Nephron (organoid): ENCODE measurements around the gene HIVEP2.

ENCODE experiments used
- H3K27ac Mint-ChIP-seq, 3 experiments: 2 replicates each; pipeline ENCODE4 v1.8.0; 2020; ENCODE audit warnings: mixed read lengths in 3 of 3, mild to moderate bottlenecking in 2 of 3, moderate library complexity in 1 of 3
- H3K27me3 Mint-ChIP-seq: 2 replicates; pipeline ENCODE4 v1.8.0; 2021; ENCODE audit warnings: low read depth, mild to moderate bottlenecking, moderate library complexity, mixed read lengths
- H3K36me3 Mint-ChIP-seq: 2 replicates; pipeline ENCODE4 v1.8.0; 2020; ENCODE audit warnings: low read depth, mixed read lengths
- H3K4me1 Mint-ChIP-seq: 2 replicates; pipeline ENCODE4 v1.8.0; 2020; ENCODE audit warnings: mixed read lengths
- H3K4me3 Mint-ChIP-seq, 3 experiments: 2 replicates each; pipeline ENCODE4 v1.8.0; 2020; ENCODE audit warnings: mild to moderate bottlenecking in 3 of 3, mixed read lengths in 3 of 3, moderate library complexity in 2 of 3
- H3K9me3 Mint-ChIP-seq: 2 replicates; pipeline ENCODE4 v1.8.0; 2020; ENCODE audit warnings: mixed read lengths
- TF ChIP-seq, protein P1 (sequence below), 3 experiments: fragments of 200-600 bp; sonication (generic); IDR thresholded peaks; one replicate each; pipeline ENCODE4 v1.5.0; 2021; ENCODE audit warnings: antibody characterized with exemption in 3 of 3; ENCODE audit not compliant: unreplicated experiment in 3 of 3

HIVEP2 gene

DNA sequence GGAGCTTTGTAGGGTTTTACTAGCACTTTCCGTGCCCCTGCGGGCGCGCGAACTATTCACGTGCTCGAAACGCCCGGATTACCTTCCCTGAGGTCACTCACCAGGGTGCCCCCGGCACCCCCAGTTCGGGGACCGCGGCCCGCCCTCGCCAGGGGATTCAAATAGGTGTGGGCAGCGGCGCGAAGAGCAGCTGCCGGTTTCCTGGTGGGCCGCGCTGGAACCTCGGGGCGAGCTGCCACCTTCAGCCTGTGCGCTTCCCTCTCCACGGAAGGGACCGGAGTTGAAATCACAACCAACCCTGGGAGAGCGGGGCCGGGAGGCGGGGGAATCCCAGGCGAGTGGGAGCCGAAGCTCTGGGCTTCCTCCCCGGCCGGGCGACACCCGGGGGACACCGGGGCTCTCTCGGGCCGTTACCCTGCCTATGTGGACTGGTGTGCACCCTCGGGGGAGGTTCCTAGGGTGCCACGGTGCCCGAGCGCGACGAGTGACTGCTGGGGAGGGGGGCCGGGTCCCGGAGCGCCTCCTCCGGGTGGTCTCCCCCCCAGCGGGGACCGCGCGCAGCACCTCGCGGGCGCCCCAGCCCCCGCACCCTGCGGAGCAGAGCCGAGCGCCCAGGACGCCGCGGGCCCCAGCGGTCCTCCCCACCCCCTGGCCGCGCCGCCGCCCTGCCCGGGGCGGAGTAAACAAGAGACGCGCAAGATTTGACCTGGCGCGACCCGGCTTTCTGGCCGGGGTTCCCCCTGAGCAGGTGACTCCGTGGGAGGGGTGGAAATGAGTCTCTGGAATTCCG lies 2.1 kb upstream of the HIVEP2 start:
- Mint-ChIP-seq H3K4me3 (peak overlapping the region; percentile 94 to 98 (median 97)), H3K27me3 (peaks cover 9% of the 10 kb centered on the region), H3K4me1 (peaks cover 29% of the 10 kb centered on the region), H3K36me3 (no peaks in the 10 kb centered on the region), H3K27ac (peak overlapping the region; percentile 93 to 97 (median 97)), H3K9me3 (no peaks in the 10 kb centered on the region)
- TF ChIP-seq, protein P1, sequence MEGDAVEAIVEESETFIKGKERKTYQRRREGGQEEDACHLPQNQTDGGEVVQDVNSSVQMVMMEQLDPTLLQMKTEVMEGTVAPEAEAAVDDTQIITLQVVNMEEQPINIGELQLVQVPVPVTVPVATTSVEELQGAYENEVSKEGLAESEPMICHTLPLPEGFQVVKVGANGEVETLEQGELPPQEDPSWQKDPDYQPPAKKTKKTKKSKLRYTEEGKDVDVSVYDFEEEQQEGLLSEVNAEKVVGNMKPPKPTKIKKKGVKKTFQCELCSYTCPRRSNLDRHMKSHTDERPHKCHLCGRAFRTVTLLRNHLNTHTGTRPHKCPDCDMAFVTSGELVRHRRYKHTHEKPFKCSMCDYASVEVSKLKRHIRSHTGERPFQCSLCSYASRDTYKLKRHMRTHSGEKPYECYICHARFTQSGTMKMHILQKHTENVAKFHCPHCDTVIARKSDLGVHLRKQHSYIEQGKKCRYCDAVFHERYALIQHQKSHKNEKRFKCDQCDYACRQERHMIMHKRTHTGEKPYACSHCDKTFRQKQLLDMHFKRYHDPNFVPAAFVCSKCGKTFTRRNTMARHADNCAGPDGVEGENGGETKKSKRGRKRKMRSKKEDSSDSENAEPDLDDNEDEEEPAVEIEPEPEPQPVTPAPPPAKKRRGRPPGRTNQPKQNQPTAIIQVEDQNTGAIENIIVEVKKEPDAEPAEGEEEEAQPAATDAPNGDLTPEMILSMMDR (IDR thresholded peaks at IDR 0.05; ENCODE audit: unreplicated experiment in 3 of 3): no peak

DNA sequence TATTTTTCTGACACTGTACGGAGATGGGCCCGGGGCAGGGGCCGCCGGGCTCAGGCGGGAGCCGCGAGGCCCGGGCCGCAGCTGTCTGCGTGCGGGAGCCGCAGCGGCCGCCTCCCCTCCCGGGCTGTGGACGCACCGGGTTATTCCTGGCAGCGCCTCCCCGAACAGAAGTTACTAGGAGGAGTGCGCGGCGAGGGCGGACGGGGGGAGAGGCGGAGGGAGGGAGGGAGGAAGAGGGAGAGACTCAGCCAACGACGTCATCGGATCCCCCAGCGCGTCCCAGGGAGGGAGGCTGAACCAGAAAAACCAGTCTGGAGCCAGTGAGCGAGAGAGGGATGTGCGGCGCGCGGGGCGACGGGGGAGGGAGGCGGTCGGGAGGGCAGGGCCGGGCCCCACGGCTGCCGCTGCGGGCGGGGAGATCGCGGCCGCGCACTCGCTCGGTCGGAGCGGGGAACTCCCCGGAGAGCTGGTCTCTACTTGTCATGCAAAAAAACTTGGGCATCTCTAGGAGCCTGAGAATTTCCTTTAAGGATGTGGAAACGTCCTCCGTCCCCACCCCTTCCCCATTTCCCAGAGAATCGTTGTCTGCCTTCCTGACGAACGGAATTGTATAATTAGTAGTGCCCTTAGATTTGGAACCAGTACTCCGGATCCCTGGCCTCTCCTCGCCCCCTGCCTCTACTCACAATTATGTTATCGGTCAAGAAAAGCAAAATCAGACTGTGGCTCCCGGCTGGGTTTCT lies 1.4 kb upstream of the HIVEP2 start:
- Mint-ChIP-seq H3K9me3 (no peaks in the 10 kb centered on the region), H3K4me3 (peak overlapping the region; percentile 94 to 98 (median 97)), H3K4me1 (peaks cover 35% of the 10 kb centered on the region), H3K27me3 (peaks cover 6% of the 10 kb centered on the region), H3K36me3 (no peaks in the 10 kb centered on the region), H3K27ac (peak overlapping the region; percentile 93 to 97 (median 97))
- TF ChIP-seq, protein P1 (IDR thresholded peaks at IDR 0.05; ENCODE audit: unreplicated experiment in 3 of 3): no peak

DNA sequence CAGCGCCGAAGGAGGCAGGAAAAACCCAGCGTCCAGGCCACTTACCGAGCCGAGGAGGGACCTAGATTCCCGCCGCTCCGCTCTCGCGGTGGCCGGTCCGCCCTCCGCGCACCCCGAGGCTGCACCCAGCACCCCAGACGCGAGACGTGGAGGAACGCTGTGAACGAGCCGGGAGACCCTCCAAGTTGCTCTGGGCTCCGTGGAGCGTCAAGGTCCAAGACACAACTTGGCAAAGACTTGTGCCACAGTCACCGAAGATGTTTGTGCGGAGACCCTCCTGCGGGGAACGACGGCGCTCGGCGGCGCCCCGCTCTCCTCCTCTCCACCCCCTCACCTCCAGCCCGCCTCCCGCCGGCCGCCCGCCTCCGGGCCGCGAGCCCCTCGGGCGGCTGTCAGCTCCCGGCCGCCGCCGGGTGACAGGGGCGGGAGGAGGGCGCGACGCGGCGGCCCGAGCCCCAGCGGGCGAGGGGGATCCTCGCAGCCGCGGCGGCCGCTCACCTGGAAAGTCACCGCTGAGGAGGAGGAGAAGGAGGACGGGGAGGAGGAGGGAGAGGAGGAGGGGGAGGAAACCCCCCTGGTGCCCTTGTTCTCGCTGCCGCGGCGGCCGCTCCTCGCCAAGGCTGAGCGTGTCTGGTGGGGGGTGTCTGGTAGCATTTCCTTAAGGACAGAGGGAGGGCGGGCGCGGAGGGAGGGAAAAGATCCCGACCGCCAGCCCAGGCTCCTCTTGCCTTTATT lies 637 bp upstream of the HIVEP2 start:
- Mint-ChIP-seq H3K27me3 (peaks cover 6% of the 10 kb centered on the region), H3K9me3 (no peaks in the 10 kb centered on the region), H3K4me1 (peaks cover 35% of the 10 kb centered on the region), H3K4me3 (peak overlapping the region; percentile 94 to 99 (median 98)), H3K27ac (peak overlapping the region; percentile 97 to 98 (median 97)), H3K36me3 (no peaks in the 10 kb centered on the region)
- TF ChIP-seq, protein P1 (IDR thresholded peaks at IDR 0.05; ENCODE audit: unreplicated experiment in 3 of 3): no peak

DNA sequence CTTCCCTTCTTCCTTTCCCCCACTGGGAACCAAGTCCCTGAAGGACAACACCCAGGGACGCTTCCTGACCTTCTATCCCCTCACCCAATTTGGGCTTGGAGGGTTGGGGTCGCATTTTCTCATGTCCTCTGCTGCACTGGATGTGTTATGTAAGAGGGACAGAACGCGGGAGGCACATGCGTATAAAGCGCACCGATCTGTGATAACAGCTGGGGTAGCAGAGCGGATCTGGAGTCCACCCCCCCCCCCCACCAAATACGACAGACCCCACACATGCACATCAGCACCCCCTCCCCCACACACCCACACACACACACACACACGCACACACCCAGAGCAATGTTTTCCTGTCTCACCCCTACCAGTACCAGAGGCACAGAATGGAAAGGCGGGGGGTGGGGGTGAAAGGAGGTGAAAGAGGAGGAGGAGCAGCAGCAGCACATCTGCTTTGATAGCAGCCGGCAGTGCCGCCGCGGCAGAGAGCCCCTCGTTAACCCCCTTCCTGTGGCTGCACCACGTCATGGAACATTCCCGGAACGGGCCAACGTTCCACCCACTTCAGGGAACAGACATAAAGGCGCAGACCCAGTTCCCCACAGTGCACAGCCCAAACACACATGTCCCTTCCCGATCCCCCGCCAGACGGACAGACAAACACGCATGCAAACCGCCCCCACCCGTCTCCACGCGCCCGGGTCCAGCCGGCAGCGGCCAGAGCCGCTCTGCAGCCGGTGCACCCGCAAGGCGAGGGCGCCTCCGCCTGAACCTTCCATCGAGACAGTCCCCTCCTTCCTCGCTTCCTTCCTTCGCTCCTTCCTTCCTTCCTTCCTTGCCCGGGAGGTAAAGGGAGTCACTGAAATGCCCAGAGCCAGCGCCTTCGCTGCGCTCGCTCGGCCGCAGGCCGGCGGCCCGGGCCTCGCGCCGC lies 590 bp downstream of the HIVEP2 start:
- peak overlapping the region; percentile 98 to 100 (median 99) for H3K4me3 Mint-ChIP-seq
- H3K9me3 Mint-ChIP-seq: no peaks in the 10 kb centered on the region
- peak overlapping the region; percentile 97 to 98 (median 97) for H3K27ac Mint-ChIP-seq
- no peaks in the 10 kb centered on the region for H3K36me3 Mint-ChIP-seq
- TF ChIP-seq, protein P1 (IDR thresholded peaks at IDR 0.05; ENCODE audit: unreplicated experiment in 3 of 3): no peak
- H3K27me3 Mint-ChIP-seq: peaks cover 5% of the 10 kb centered on the region
- peaks cover 35% of the 10 kb centered on the region for H3K4me1 Mint-ChIP-seq

DNA sequence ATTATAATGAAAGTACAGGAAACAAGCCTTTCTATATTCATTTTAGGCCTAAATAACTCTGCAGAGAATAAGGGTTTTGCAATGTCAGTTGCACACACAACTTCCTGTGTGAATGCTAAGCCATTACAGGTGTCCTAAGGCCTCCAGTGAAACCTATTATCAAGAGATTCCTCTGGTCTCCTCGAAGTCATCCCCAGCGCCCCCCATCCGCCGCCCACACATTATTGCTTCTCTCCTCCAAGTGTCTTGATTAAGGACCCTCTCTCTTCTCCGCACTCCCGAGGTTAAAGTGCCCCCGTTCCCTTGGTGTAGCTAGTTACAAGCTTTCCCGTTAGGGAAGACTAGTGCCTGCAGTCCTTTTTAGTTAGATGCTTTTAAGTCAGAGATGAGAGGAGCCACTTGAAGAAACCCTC lies 1.3 kb downstream of the HIVEP2 start:
- H3K9me3 Mint-ChIP-seq: no peaks in the 10 kb centered on the region
- peak overlapping the region; percentile 97 to 98 (median 97) for H3K27ac Mint-ChIP-seq
- peak overlapping the region; percentile 98 to 100 (median 99) for H3K4me3 Mint-ChIP-seq
- no peaks in the 10 kb centered on the region for H3K36me3 Mint-ChIP-seq
- peaks cover 35% of the 10 kb centered on the region for H3K4me1 Mint-ChIP-seq
- TF ChIP-seq, protein P1 (IDR thresholded peaks at IDR 0.05; ENCODE audit: unreplicated experiment in 3 of 3): no peak
- no peaks in the 10 kb centered on the region for H3K27me3 Mint-ChIP-seq
